Body of pancreas (tissue), 4 donors: ENCODE results near the gene ATF2. TPM values are rescaled to one million over a fixed set of nuclear protein-coding genes. Genes with fewer than 3 reads are reported as not detected.

Source experiments
- ATAC-seq: fragments of 150-250 bp; one replicate; pipeline ENCODE4 v1.9.1; 2016
- DNase-seq, 4 donors: peaks; one replicate each; pipeline ENCODE4 v3.0.0-alpha.2; 2019
- H3K27ac ChIP-seq, 4 donors: fragments of 200-600 bp; sonication (generic); 1 replicate in 3 of 4; 2 replicates in 1 of 4; pipeline versions ENCODE4 v1.5.1 to v1.6.1; 2016 to 2019; ENCODE audit warnings: mild to moderate bottlenecking in 1 of 4, mixed read lengths in 1 of 4, moderate library complexity in 1 of 4
- H3K27me3 ChIP-seq, 2 donors: fragments of 200-600 bp; sonication (generic); one replicate each; pipeline ENCODE4 v1.6.0; 2016; ENCODE audit warnings: mild to moderate bottlenecking in 1 of 2
- H3K36me3 ChIP-seq, 2 donors: fragments of 200-600 bp; sonication (generic); replicated peaks in 1 of 2; 2 replicates each; pipeline ENCODE4 v1.5.1; 2016; ENCODE audit warnings: low read depth in 2 of 2; ENCODE audit not compliant: insufficient read depth in 1 of 2
- H3K4me1 ChIP-seq: fragments of 200-600 bp; sonication (generic); one replicate; pipeline ENCODE4 v1.6.0; 2016
- H3K4me3 ChIP-seq, 2 donors: fragments of 200-600 bp; sonication (generic); 1 replicate in 1 of 2; 2 replicates in 1 of 2; pipeline ENCODE4 v1.5.1; 2016 to 2019
- H3K9me3 ChIP-seq, 3 donors: fragments of 200-600 bp; sonication (generic); 1 replicate in 2 of 3; 2 replicates in 1 of 3; pipeline ENCODE4 v1.5.1; 2016
- POLR2A ChIP-seq, 3 donors: fragments of 450-650 bp; IDR thresholded peaks; one replicate each; pipeline ENCODE4 v1.6.1; 2016; ENCODE audit warnings: antibody characterized with exemption in 3 of 3, mild to moderate bottlenecking in 2 of 3
- WGBS, 2 donors: methylation state at CpG; one replicate each; pipeline ENCODE4 v1.1.5; 2017; 5-methylcytosine and 5-hydroxymethylcytosine counted together
- intact Hi-C: fragments of 100-400 bp; cut with DNase I; formaldehyde crosslinking; loops from one replicate; pipeline ENCODE4 v1.15.1; 2023
- total RNA-seq, 2 donors: library from RNA; depleted of rRNA; stranded (reverse); fragments of >200 nt; gene quantifications; one replicate each; pipeline ENCODE4 v1.1.0, GENCODE V29; 2016
- TF ChIP-seq, protein P1 (sequence below), 7 experiments: fragments of 450-650 bp in 4 of 7; fragments of 200-600 bp in 3 of 7; sonication (generic) in 3 of 7; IDR thresholded peaks; one replicate each; pipeline ENCODE4 v1.5.1; 2016 to 2019; ENCODE audit warnings: antibody characterized with exemption in 7 of 7

The ATF2 gene
- total RNA-seq, 2 donors from 2014 or later, result 24.6 to 48.1 TPM

DNA sequence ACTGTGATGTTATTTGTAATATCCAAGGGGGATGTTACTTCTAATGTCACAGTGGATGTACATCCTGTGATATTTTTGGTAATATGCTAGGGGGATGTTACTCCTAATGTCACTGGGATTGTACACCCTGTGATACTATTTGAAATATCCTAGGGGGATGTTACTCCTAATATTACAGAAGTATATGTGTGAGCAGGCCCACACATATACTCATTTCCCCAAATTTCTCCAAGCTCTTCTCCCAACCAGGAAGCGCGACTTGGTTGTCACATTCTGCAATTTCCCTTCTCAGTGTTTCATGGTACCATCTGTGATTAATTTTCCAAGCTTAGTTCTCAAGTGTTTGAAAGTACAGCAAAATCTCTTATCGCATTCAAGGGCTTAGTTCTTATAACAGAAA lies 133.3 kb downstream of the ATF2 start:
- 81 to 91% methylated on average over 3 of the region's 3 CpGs for WGBS, 2 donors
- Histone ChIP-seq H3K27me3 (no peaks in the 10 kb centered on the region), H3K9me3 (no peaks in the 10 kb centered on the region), H3K27ac (no peak overlapping the region), H3K4me3 (no peak overlapping the region), H3K36me3 (no peaks in the 10 kb centered on the region), H3K4me1 (peaks cover 4% of the 10 kb centered on the region)
- intact Hi-C loops, result no loop called here
- ATAC-seq, result no peak
- no peak for DNase-seq
- TF ChIP-seq, protein P1, sequence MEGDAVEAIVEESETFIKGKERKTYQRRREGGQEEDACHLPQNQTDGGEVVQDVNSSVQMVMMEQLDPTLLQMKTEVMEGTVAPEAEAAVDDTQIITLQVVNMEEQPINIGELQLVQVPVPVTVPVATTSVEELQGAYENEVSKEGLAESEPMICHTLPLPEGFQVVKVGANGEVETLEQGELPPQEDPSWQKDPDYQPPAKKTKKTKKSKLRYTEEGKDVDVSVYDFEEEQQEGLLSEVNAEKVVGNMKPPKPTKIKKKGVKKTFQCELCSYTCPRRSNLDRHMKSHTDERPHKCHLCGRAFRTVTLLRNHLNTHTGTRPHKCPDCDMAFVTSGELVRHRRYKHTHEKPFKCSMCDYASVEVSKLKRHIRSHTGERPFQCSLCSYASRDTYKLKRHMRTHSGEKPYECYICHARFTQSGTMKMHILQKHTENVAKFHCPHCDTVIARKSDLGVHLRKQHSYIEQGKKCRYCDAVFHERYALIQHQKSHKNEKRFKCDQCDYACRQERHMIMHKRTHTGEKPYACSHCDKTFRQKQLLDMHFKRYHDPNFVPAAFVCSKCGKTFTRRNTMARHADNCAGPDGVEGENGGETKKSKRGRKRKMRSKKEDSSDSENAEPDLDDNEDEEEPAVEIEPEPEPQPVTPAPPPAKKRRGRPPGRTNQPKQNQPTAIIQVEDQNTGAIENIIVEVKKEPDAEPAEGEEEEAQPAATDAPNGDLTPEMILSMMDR (IDR thresholded peaks at IDR 0.05), result no peak
- no peak for TF ChIP-seq POLR2A (IDR thresholded peaks at IDR 0.05)

DNA sequence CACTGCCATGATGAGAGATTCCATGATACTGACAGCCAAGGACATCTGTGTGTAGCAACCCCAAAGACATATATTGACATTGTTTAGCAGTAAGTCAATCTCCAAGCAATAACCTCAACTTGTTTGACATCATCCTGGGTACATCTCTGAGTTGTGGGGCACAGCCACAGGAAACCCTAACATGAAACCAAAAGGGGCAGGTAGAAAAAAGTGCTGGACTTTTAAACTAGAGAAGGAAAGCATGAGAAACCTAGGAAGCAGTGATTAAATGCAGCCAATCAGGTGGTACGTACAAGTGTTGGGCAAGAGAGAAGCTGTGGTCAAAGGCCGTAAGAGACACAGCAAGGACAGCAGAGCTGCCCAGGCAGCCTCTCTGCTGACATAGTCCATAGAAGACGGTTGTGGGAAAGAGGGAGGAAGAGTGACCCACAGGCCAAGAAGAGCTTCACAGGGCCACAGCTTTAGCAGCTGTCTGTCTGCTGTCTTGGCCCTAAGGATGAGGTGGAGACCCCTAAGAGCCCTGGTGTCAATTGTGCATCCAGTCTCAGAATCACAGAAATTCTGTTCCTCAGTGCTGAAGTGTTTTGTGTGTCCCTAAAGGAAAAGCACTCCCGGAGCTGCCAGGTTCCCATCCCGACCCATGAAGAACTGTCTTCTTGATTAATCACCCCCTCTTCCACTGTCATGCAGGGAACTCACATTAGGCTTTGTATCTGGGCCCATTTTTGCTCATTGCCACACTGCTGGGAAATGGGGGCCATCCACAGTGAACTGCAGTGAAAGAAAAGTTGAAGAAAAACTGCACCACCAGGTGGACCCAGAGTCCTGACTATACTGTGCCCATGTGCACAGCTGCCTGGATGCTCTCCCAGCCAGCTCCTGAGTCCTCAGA lies 137.4 kb downstream of the ATF2 start:
- Histone ChIP-seq H3K27ac (no peak overlapping the region), H3K4me1 (no peaks in the 10 kb centered on the region), H3K4me3 (no peak overlapping the region), H3K36me3 (no peaks in the 10 kb centered on the region), H3K27me3 (no peaks in the 10 kb centered on the region), H3K9me3 (no peaks in the 10 kb centered on the region)
- no peak for ATAC-seq
- WGBS, 2 donors, result 81 to 90% methylated on average over 5 of the region's 5 CpGs
- peak in 2 of 4 donors; percentile 20 to 32 for DNase-seq
- TF ChIP-seq POLR2A (IDR thresholded peaks at IDR 0.05), result no peak
- TF ChIP-seq, protein P1 (IDR thresholded peaks at IDR 0.05), result peak in 3 of 7 experiments; percentile 7 to 19 (median 13)
- intact Hi-C loops, result no loop called here

DNA sequence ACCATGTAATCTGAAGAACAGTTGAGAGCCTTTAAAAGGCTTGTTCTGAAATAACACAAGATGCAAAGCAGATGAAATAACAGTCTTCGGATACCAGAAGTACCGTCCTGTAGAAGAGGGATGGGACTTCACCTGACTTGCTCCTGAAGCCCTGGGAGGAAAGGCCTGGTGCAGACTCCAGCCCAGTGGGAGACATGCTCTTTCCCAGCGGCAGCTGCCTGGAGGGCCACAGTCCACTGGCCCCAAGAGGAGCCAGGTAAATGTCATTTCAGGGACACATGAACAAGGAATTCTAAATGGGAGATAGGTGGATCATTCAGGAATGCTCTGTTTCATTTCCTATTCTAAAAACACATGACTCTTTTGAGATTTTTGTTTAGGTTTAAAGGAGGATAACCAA lies 140.2 kb downstream of the ATF2 start:
- DNase-seq (no peak), ATAC-seq (no peak)
- no peak overlapping the region for H3K4me3 ChIP-seq
- H3K27ac ChIP-seq, result no peak overlapping the region
- H3K4me1 ChIP-seq, result no peaks in the 10 kb centered on the region
- H3K9me3 ChIP-seq, result no peaks in the 10 kb centered on the region
- intact Hi-C loops, result no loop called here
- TF ChIP-seq, protein P1 (IDR thresholded peaks at IDR 0.05), result no peak
- no peak for TF ChIP-seq POLR2A (IDR thresholded peaks at IDR 0.05)
- no peaks in the 10 kb centered on the region for H3K27me3 ChIP-seq
- H3K36me3 ChIP-seq, result no peaks in the 10 kb centered on the region
- WGBS, 2 donors, result 91 to 94% methylated on average over 3 of the region's 3 CpGs

DNA sequence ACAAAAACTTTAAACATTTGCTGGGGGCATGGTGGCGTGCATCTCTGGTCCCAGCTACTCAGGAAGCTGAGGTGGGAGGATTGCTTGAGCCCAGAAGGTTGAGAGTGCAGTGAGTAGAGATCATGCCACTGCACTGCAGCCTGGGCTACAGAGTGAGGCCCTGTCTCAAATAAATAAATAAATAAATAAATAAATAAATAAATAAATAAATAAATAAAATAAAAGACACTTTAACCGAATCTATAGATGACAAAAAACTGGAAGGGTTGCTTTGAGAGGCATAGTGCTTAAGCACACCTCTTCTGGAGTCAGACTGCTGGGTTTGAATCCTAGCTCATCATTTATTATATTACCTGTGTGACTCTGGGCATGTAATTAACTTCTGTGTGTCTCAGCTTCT lies 141.6 kb downstream of the ATF2 start:
- Histone ChIP-seq H3K4me1 (no peaks in the 10 kb centered on the region), H3K4me3 (no peak overlapping the region), H3K27ac (no peak overlapping the region), H3K27me3 (no peaks in the 10 kb centered on the region), H3K36me3 (no peaks in the 10 kb centered on the region), H3K9me3 (no peaks in the 10 kb centered on the region)
- intact Hi-C loops, result no loop called here
- ATAC-seq, result no peak
- DNase-seq, result no peak
- 89 to 90% methylated on average over 2 of the region's 2 CpGs for WGBS, 2 donors
- TF ChIP-seq, protein P1 (IDR thresholded peaks at IDR 0.05), result no peak
- TF ChIP-seq POLR2A (IDR thresholded peaks at IDR 0.05), result no peak

DNA sequence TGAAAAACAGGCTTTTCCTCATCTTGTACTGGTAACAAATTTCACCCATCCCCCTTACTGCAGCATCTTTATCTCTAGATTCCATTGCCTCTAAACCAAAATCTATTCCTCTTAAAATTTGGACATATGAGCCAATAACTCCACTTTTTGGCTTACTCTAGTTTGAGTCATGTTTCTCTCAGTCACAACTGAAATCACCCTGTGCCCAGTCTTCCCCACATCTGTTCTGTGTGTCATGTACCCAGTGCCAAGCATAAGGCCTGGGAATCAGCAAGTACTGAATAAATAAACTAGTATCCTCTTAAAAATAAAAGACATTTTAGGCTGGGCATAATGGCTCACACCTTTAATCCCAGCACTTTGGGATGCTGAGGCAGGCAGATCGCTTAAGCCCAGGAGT lies 142.1 kb downstream of the ATF2 start:
- intact Hi-C loops, result no loop called here
- no peaks in the 10 kb centered on the region for H3K4me1 ChIP-seq

More for the DNA sequence above, 142.1 kb downstream of the ATF2 start:
- no peak overlapping the region for H3K27ac ChIP-seq
- no peaks in the 10 kb centered on the region for H3K36me3 ChIP-seq
- no peak overlapping the region for H3K4me3 ChIP-seq
- no peaks in the 10 kb centered on the region for H3K9me3 ChIP-seq
- no peak for TF ChIP-seq POLR2A (IDR thresholded peaks at IDR 0.05)
- TF ChIP-seq, protein P1 (IDR thresholded peaks at IDR 0.05), result no peak
- H3K27me3 ChIP-seq, result no peaks in the 10 kb centered on the region
- ATAC-seq (no peak), DNase-seq (no peak)
- WGBS, 2 donors, result 87 to 90% methylated on average over 1 of the region's 1 CpG
